GM21515 (cell line): ENCODE results near the gene TBPL1.
"Not testable (repeated sequence)": the region's sequence is repeated elsewhere in the genome, so short reads cannot be mapped to it uniquely, and the experiment has no call there.

Experiments
- ATAC-seq: cut with Tn5 transposase; IDR thresholded peaks from one replicate; pipeline ENCODE4 v1.9.1; 2021; ENCODE audit not compliant: unreplicated experiment

Gene TBPL1

GRCh38 chr6:133952815-133953633 lies at the start of gene TBPL1:
Gene TBPL1, plus strand, starts transcription at chr6:133953224. Its CDS starts 26,902 bp downstream, at chr6:133980126.
- ATAC-seq: peak; percentile 90

- ATAC-seq: no peak
Measured at GRCh38 chr6:133903855-133904254, 49.2 kb upstream of the TBPL1 start.

- ATAC-seq: no peak
Measured at GRCh38 chr6:133906050-133906449, 47.0 kb upstream of the TBPL1 start.

GRCh38 chr6:133916650-133917151 lies 36.3 kb upstream of the TBPL1 start:
- ATAC-seq: peak; percentile 80

GRCh38 chr6:133917781-133918180 lies 35.2 kb upstream of the TBPL1 start:
- no peak for ATAC-seq

- ATAC-seq: no peak
Measured at GRCh38 chr6:133918208-133918930, 34.7 kb upstream of the TBPL1 start.

GRCh38 chr6:133919362-133919761 lies 33.7 kb upstream of the TBPL1 start:
- no peak for ATAC-seq

GRCh38 chr6:133921249-133921859 lies 31.7 kb upstream of the TBPL1 start:
- ATAC-seq: peak; percentile 58

- ATAC-seq: peak; percentile 90
Measured at GRCh38 chr6:133923938-133924593, 29.0 kb upstream of the TBPL1 start.

GRCh38 chr6:133931221-133931620 lies 21.8 kb upstream of the TBPL1 start:
- ATAC-seq: not testable (repeated sequence)

GRCh38 chr6:133936352-133936751 lies 16.7 kb upstream of the TBPL1 start:
- not testable (repeated sequence) for ATAC-seq

GRCh38 chr6:133937909-133938308 lies 15.1 kb upstream of the TBPL1 start:
- ATAC-seq: no peak

GRCh38 chr6:133938533-133938932 lies 14.5 kb upstream of the TBPL1 start:
- ATAC-seq: no peak

GRCh38 chr6:133939778-133940667 lies 13.0 kb upstream of the TBPL1 start:
- ATAC-seq: no peak

GRCh38 chr6:133945158-133945557 lies 7.9 kb upstream of the TBPL1 start:
- no peak for ATAC-seq

GRCh38 chr6:133947302-133947900 lies 5.6 kb upstream of the TBPL1 start:
- ATAC-seq: no peak

GRCh38 chr6:133948472-133948871 lies 4.6 kb upstream of the TBPL1 start:
- ATAC-seq: no peak

- no peak for ATAC-seq
Measured at GRCh38 chr6:133951227-133951626, 1.8 kb upstream of the TBPL1 start.
